Prostate gland (tissue), 2 donors: ENCODE results near the gene EIF4G3. TPM values are rescaled to one million over a fixed set of nuclear protein-coding genes. Genes with fewer than 3 reads are reported as not detected.

Source experiments
- DNase-seq: peaks from one replicate; pipeline ENCODE4 v3.0.0-alpha.2; 2019; ENCODE audit warnings: low spot score
- H3K27ac ChIP-seq, 2 donors: fragments of 200-600 bp; sonication (generic); 2 replicates each; pipeline ENCODE4 v1.5.1; 2017 to 2019
- H3K27me3 ChIP-seq: fragments of 200-600 bp; sonication (generic); replicated peaks from 2 replicates; pipeline ENCODE4 v1.5.1; 2019; ENCODE audit not compliant: insufficient read depth
- H3K36me3 ChIP-seq, 2 donors: fragments of 200-600 bp; sonication (generic); 1 replicate in 1 of 2; 2 replicates in 1 of 2; pipeline versions ENCODE4 v1.5.1 to v1.8.1; 2017 to 2019
- H3K4me1 ChIP-seq: fragments of 200-600 bp; sonication (generic); replicated peaks from 2 replicates; pipeline ENCODE4 v1.5.1; 2019
- H3K4me3 ChIP-seq, 2 donors: fragments of 200-600 bp; sonication (generic); 2 replicates each; pipeline ENCODE4 v1.5.1; 2017 to 2019
- H3K9me3 ChIP-seq: fragments of 200-600 bp; sonication (generic); 2 replicates; pipeline ENCODE4 v1.5.1; 2017
- POLR2A ChIP-seq: fragments of 450-650 bp; IDR thresholded peaks from one replicate; pipeline ENCODE4 v1.6.1; 2016; ENCODE audit warnings: antibody characterized with exemption, mild to moderate bottlenecking
- POLR2AphosphoS5 ChIP-seq: sonication (generic); formaldehyde crosslinking; IDR thresholded peaks from one replicate; pipeline ENCODE4 v1.6.1; 2017; ENCODE audit warnings: antibody characterized with exemption
- WGBS: methylation state at CpG from one replicate; pipeline ENCODE4 v1.1.5; 2018; 5-methylcytosine and 5-hydroxymethylcytosine counted together
- intact Hi-C: fragments of 100-400 bp; cut with DNase I; formaldehyde crosslinking; loops from one replicate; pipeline ENCODE4 v1.14.2; 2022
- total RNA-seq, 2 donors: library from RNA; depleted of rRNA; stranded (reverse); fragments of >200 nt; gene quantifications; one replicate each; pipeline ENCODE4 v1.1.0, GENCODE V29; 2016
- TF ChIP-seq, protein P1 (sequence below), 4 experiments: fragments of 200-600 bp in 2 of 4; fragments of 450-650 bp in 2 of 4; sonication (generic) in 2 of 4; IDR thresholded peaks; 1 replicate in 3 of 4; 2 replicates in 1 of 4; pipeline ENCODE4 v1.5.1; 2016 to 2019; ENCODE audit warnings: antibody characterized with exemption in 4 of 4, mild to moderate bottlenecking in 2 of 4, moderate library complexity in 2 of 4

Gene EIF4G3
- total RNA-seq, 2 donors from 2014 or later = 28.3 to 81.1 TPM

DNA sequence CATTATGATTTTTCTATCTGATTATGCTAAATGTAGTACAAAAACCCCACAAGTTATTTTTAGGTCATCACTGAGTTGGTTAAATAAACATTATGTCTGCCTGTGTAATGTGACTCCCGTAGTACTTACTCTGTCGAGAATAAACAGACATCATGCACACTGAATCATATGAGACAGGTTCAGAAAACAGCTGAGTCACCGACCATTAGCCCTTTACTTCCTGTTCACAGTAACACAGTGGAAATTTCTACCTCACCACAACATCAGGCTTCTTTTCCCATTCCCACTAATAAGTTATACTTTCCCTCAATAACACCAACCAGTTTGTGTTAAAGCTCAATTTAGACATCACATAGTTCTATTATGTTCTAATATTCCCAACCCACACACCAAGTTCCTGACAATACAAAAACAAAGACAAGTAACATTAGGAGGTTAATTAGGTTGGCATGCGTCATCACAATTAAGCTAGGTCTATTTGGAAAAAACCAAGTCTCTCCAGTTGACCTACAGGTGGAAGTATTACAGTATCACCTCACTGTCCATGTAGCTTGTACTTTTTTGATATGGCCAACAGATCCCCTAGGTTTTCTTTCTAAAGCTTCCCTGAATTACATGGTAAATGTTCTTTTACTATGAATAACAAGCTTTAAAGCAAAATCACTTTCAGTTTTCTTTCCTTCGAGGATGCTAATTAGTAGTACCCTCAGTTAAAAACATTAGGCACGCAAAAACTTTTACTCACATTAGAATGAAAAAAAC is 154.2 kb downstream of the EIF4G3 start:
- peak overlapping the region; percentile 75 to 92 for H3K27ac ChIP-seq
- H3K4me1 ChIP-seq = peaks cover 6% of the 10 kb centered on the region
- intact Hi-C loops = no loop called here
- TF ChIP-seq POLR2AphosphoS5 (peak; percentile 100), POLR2A (no peak)
- TF ChIP-seq, protein P1, sequence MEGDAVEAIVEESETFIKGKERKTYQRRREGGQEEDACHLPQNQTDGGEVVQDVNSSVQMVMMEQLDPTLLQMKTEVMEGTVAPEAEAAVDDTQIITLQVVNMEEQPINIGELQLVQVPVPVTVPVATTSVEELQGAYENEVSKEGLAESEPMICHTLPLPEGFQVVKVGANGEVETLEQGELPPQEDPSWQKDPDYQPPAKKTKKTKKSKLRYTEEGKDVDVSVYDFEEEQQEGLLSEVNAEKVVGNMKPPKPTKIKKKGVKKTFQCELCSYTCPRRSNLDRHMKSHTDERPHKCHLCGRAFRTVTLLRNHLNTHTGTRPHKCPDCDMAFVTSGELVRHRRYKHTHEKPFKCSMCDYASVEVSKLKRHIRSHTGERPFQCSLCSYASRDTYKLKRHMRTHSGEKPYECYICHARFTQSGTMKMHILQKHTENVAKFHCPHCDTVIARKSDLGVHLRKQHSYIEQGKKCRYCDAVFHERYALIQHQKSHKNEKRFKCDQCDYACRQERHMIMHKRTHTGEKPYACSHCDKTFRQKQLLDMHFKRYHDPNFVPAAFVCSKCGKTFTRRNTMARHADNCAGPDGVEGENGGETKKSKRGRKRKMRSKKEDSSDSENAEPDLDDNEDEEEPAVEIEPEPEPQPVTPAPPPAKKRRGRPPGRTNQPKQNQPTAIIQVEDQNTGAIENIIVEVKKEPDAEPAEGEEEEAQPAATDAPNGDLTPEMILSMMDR (IDR thresholded peaks at IDR 0.05) = peak in 1 of 4 experiments; percentile 5
- WGBS = 36% methylated on average over 6 of the region's 6 CpGs
- peak; percentile 89 for DNase-seq
- H3K36me3 ChIP-seq = no peaks in the 10 kb centered on the region
- no peaks in the 10 kb centered on the region for H3K27me3 ChIP-seq
- no peak overlapping the region for H3K4me3 ChIP-seq
- no peaks in the 10 kb centered on the region for H3K9me3 ChIP-seq

DNA sequence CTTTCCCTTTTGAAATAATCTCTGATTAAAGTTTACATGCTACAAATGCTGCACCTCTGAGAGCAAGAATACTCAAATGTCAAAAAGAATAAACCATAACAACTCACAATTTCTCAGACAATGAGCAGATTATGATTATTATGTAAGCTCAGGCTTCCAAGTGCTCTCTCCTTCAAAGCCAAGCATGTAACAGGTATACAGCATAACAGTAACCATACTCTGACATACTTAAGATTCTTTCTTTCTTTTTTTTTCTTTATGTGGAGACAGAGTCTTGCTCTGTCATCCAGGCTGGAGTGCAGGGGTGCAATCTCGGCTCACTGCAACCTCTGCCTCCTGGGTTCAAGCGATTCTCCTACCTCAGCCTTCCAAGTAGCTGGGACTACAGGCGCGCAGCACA is 155.4 kb downstream of the EIF4G3 start:
- TF ChIP-seq POLR2AphosphoS5 (no peak), POLR2A (no peak)
- TF ChIP-seq, protein P1 (IDR thresholded peaks at IDR 0.05) = no peak
- no peak for DNase-seq
- H3K4me1 ChIP-seq = peaks cover 6% of the 10 kb centered on the region
- no peak overlapping the region for H3K4me3 ChIP-seq
- intact Hi-C loops = no loop called here
- peak overlapping the region; percentile 75 to 92 for H3K27ac ChIP-seq
- no peaks in the 10 kb centered on the region for H3K27me3 ChIP-seq
- 90% methylated on average over 4 of the region's 4 CpGs for WGBS
- H3K9me3 ChIP-seq = no peaks in the 10 kb centered on the region
- H3K36me3 ChIP-seq = no peaks in the 10 kb centered on the region

DNA sequence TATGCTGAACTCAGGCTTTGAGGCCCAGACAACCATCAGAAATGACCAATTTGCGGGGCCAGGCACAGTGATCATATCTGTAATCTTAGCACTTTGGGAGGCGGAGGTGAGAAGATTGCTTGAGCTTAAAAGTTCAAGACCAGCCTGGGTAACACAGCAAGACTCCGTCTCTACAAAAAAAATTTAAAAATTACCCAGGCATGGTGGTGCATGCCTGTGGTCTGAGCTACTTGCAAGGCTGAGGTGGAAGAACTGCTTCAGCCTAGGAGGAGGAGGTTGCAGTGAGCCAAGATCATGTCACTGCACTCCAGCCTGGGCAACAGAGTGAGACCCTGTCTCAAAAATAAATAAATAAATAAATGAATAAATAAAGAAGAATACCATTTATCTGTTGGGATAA is 156.5 kb downstream of the EIF4G3 start:
- Histone ChIP-seq H3K4me1 (peaks cover 6% of the 10 kb centered on the region), H3K4me3 (no peak overlapping the region), H3K27ac (no peak overlapping the region), H3K36me3 (no peaks in the 10 kb centered on the region), H3K27me3 (no peaks in the 10 kb centered on the region), H3K9me3 (no peaks in the 10 kb centered on the region)
- no peak for TF ChIP-seq POLR2A
- TF ChIP-seq POLR2AphosphoS5 = no peak
- TF ChIP-seq, protein P1 (IDR thresholded peaks at IDR 0.05) = no peak
- 99% methylated on average over 3 of the region's 3 CpGs for WGBS
- intact Hi-C loops = no loop called here
- DNase-seq = no peak

DNA sequence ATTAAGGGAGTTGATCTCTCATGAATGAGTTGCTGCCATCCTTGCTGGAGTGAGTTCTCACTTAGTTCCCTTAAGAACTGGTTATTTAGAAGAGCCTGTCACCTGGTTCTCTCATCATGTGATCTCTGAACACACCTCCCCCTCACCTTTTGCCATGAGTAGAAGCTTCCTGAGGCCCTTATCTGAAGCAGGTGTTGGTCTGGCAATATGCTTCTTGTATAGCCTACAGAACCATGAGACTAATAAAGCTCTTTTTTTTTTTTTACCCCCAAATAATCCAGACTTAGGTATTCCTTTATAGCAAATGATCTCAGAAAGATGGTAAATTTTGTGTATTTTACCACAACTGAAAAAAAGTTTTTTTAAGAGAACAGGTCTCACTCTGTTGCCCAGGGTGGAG is 158.0 kb downstream of the EIF4G3 start:
- Histone ChIP-seq H3K4me3 (no peak overlapping the region), H3K4me1 (peaks cover 6% of the 10 kb centered on the region), H3K36me3 (no peaks in the 10 kb centered on the region), H3K9me3 (no peaks in the 10 kb centered on the region), H3K27me3 (no peaks in the 10 kb centered on the region), H3K27ac (peak overlapping the region in 1 of 2 donors; percentile 9)
- TF ChIP-seq POLR2AphosphoS5 (no peak), POLR2A (no peak)
- TF ChIP-seq, protein P1 (IDR thresholded peaks at IDR 0.05) = no peak
- DNase-seq = no peak
- intact Hi-C loops = no loop called here

DNA sequence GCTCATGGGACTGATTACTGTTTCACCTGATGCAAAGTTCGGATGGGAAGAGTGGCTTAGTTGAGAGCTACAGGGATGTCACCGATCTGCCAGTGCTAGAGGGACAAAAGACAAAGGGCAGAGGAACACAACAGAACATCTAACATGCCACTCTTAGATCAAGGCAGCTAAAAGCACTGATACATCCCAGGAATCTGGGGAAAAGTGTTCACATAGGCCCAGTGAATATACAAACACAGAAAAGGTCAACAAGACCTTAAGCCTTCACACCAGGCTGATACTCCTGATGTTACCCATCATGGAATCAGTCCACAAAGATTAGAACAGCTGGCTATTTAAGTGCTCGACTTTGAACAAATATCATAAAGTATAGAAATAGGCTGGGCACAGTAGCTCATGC is 163.2 kb downstream of the EIF4G3 start:
- H3K4me3 ChIP-seq = no peak overlapping the region
- 71% methylated on average over 3 of the region's 3 CpGs for WGBS
- no peaks in the 10 kb centered on the region for H3K27me3 ChIP-seq
- no peaks in the 10 kb centered on the region for H3K4me1 ChIP-seq
- DNase-seq = no peak
- no peaks in the 10 kb centered on the region for H3K36me3 ChIP-seq
- TF ChIP-seq POLR2A (no peak), POLR2AphosphoS5 (no peak)
- TF ChIP-seq, protein P1 (IDR thresholded peaks at IDR 0.05) = no peak
- intact Hi-C loops = no loop called here
- no peak overlapping the region for H3K27ac ChIP-seq
- H3K9me3 ChIP-seq = no peaks in the 10 kb centered on the region
